Tongue (tissue), 2 donors: ENCODE results near the gene FAM83F. TPM values are rescaled to one million over a fixed set of nuclear protein-coding genes. Genes with fewer than 3 reads are reported as not detected.
"Not testable (repeated sequence)": the region's sequence is repeated elsewhere in the genome, so short reads cannot be mapped to it uniquely, and the experiment has no call there.

Source experiments
- DNase-seq: peaks from one replicate; pipeline ENCODE4 v3.0.0-alpha.2; 2015
- total RNA-seq: library from RNA; depleted of rRNA; stranded (reverse); fragments of >200 nt; gene quantifications from one replicate; pipeline ENCODE4 v1.2.3, GENCODE V29; 2014

FAM83F gene
- total RNA-seq, result 6.3 TPM

- DNase-seq, result peak; percentile 37
Measured at GRCh38 chr22:39994566-39995392, at the start of gene FAM83F. FAM83F (plus strand) TSS chr22:39994954; CDS start chr22:39995043, 89 bp downstream.

GRCh38 chr22:39946126-39946502, 48.6 kb upstream of the FAM83F start:
- DNase-seq, result no peak

- no peak for DNase-seq
Measured at GRCh38 chr22:39946503-39947219, 48.1 kb upstream of the FAM83F start.

- no peak for DNase-seq
Measured at GRCh38 chr22:39947220-39948216, 47.2 kb upstream of the FAM83F start.

GRCh38 chr22:39949964-39950737, 44.6 kb upstream of the FAM83F start:
- no peak for DNase-seq

- not testable (repeated sequence) for DNase-seq
Measured at GRCh38 chr22:39951603-39952293, 43.0 kb upstream of the FAM83F start.

GRCh38 chr22:39952347-39952746, 42.4 kb upstream of the FAM83F start:
- no peak for DNase-seq

- peak; percentile 57 for DNase-seq
Measured at GRCh38 chr22:39953101-39953500, 41.7 kb upstream of the FAM83F start.

GRCh38 chr22:39954584-39955055, 40.1 kb upstream of the FAM83F start:
- DNase-seq, result peak; percentile 83

- no peak for DNase-seq
Measured at GRCh38 chr22:39955675-39956074, 39.1 kb upstream of the FAM83F start.

GRCh38 chr22:39956932-39957664, 37.7 kb upstream of the FAM83F start:
- DNase-seq, result no peak

- no peak for DNase-seq
Measured at GRCh38 chr22:39958009-39958711, 36.6 kb upstream of the FAM83F start.

- DNase-seq, result no peak
Measured at GRCh38 chr22:39958949-39959639, 35.7 kb upstream of the FAM83F start.

GRCh38 chr22:39959640-39960447, 34.9 kb upstream of the FAM83F start, which contains the start of gene TMA7B:
TMA7B (plus strand) TSS chr22:39960397; CDS start chr22:39964375, 3,978 bp downstream.
- DNase-seq, result peak; percentile 56

- DNase-seq, result peak; percentile 63
Measured at GRCh38 chr22:39960791-39961746, 33.7 kb upstream of the FAM83F start.

GRCh38 chr22:39962071-39962470, 32.7 kb upstream of the FAM83F start:
- DNase-seq, result no peak
